ENCODE results near the gene CTRB1.
"Not testable (repeated sequence)": the region's sequence is repeated elsewhere in the genome, so short reads cannot be mapped to it uniquely, and the experiment has no call there.

Gene CTRB1

DNA sequence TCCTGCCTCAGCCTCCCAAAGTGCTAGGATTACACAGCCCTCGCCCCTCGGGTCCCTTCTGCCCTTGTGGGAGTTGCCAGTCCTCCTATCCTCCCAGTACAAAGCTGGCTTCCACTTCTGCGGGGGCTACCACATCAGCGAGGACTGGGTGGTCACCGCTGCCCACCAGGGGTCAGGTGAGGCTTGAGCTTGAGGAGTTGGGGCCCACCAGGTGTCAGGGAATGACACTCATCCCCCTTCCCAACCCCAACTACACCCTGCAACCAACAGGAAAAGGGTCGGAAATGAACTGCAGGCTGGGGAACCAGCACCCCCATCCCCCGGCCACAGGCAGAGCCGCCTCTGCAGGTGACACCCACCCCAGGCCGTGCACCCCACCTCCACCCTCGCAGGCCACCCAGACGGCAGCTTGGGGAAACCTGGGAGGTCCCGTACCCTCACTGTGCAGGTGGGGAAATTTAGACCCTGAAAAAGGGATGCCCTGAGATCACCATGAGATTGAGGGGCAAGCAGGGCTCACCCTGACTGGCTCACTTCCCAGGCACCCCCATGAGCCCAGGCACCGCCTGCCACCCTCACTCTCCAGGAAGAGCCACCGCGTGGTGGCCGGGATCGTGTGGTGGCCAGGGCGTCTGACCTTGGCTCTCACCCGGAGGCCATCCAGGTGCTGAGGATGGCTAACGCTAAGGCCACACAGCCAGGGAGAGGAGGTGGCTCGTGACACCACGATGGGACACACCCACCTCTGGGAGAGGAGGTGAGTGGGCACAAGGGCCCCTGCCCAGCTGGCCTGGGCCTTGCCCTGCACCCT is 8.0 kb downstream of the CTRB1 start:
- no peak for FAIRE-seq

DNA sequence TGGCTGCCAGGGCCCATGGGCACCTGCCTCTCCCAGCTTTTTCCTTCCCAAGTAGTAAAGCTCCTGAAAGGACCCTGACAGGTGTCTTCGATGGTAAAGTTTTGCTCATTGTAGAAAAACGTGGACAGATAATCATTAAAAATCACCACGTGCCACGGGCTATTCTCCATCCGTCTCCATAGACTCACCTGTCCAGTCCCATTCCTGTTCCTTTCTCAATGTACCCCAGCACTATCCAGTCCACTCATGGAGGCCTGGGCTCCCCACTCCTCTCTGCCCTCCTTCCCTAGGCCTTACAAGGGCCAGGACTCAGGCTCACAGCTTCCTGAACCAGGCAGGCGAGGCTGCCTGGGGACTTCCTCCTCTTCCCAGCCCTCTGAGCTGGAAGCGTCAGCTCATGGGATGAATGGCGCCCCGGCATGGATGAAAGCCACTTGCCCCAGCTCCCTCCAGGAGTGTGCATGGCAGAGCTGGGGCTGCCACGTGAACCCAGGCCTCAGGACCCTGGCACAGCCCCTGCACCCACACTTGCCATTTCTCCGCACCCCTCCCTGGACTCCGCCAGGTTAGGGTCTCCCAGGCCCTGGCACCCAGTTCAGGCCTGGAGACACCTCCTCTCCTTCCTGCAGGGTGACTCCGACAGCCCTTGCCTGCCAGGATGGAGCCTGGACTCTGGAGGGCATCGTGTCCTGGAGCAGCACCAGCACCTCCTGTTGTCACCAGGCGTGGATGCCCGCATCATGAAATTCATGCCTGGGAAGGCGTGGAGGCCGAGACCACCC is 8.8 kb downstream of the CTRB1 start:
- FAIRE-seq, result peak; percentile 27

DNA sequence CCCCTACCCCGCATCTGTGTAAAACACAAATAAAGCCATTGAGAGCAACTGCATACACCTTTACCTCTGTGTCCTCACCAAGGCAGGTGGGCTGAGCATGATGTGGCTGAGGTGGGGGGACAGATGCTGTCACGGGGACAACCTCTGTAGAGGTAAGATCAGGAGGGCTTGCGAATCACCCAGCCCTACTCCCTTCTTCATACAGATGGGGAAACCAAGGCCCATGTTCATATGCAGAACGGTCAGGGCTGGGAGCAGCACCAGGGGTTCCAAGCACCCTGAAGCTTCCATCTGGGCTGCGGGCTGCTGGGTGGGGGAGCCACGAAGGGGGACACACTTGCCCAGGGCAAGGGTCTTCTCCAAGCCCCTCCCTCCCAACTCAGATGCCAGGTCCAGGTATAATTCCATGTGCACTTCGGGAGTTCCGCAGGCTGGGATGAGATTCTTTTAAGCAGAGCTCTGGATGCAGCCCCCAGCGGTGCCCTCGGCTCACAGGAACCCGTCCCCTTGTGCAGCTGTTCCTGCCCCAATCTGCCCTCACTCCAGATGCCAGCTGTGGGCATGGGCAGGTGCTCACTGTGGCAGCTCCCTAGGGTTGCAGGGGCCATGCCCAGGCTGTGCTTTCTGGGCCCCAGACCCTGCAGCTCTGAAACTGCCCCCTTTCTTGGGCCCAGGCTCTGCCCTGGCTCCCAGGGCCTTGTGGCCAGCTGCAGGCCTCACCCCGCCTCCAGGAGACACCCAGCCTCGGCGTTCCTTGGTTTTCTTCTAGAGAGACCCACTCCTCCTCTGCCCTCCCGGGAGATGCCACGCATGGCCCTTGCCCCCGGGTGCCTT is 9.6 kb downstream of the CTRB1 start:
- FAIRE-seq, result no peak

GRCh38 chr16:75229172-75230031 is 10.6 kb downstream of the CTRB1 start:
- no peak for FAIRE-seq

DNA sequence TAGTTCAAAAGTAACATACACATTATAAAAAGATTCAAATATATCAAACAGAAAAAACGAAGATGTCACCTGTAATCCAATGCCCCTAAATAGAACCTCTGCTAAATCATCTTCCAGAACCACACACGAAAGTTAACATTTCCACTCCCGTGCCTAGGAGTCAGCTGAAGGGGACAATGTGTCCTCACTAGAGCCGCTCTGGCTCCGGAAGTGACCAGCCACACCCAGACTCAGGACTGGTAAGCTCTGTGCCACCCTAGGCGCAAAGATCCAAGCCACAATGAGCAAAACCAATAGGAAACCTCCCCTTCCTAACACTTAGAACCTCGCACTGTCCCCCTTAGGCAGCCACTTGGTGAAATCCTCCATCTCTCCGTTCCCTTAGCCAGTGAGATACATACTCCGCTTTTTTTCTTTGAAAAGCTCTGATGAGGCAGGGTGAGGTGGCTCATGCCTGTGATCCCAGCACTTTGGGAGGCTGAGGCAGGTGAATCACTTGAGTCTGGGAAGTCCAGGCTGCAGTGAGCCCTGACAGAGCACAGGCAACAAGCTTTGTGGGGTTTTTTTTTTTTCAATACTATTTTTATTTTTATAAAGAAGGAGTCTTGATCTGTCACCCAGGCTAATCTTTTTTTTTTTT is 11.8 kb downstream of the CTRB1 start:
- no peak for FAIRE-seq

DNA sequence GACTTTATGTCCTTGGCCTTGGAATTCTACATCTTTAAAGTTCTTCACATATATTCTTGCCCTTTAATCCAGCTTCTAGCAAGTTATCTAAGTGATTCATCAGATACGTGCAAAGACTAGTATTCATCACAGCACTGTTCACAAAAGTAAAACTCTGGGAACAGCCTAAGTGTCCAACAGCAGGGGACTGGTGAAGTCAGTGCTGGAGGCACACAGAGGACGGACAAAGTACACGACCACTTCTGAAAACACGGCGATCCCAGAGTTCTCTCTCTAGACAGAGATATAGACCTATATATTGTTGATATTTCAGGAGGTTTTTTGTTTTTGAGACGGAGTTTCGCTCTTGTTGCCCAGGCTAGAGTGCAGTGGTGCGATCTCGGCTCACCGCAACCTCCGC is 12.8 kb downstream of the CTRB1 start:
- FAIRE-seq, result no peak

GRCh38 chr16:75233611-75233938 is 14.8 kb downstream of the CTRB1 start:
- FAIRE-seq, result no peak

GRCh38 chr16:75234856-75235696 is 16.3 kb downstream of the CTRB1 start:
- FAIRE-seq, result no peak

- no peak for FAIRE-seq
These were observed 17.0 kb downstream of the CTRB1 start for GRCh38 chr16:75235721-75236193.

DNA sequence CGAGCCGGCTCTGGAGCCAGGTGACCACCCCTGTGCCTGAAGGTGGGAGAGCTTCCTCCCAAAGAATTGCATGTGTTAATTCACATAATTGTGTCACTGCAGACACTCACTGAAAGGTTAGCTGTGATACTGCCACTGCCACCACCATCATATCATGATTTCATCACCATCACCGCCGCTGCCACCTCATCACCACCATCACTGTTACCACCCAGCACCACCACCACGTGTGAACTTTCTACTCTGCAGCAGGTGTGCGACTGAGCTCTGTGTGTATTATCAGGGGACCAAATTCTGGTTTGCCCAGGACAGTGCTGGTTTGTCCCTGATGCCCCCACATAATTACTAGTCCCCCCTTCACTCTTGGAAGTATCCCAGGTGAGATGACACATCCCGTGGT is 17.4 kb downstream of the CTRB1 start:
- no peak for FAIRE-seq

DNA sequence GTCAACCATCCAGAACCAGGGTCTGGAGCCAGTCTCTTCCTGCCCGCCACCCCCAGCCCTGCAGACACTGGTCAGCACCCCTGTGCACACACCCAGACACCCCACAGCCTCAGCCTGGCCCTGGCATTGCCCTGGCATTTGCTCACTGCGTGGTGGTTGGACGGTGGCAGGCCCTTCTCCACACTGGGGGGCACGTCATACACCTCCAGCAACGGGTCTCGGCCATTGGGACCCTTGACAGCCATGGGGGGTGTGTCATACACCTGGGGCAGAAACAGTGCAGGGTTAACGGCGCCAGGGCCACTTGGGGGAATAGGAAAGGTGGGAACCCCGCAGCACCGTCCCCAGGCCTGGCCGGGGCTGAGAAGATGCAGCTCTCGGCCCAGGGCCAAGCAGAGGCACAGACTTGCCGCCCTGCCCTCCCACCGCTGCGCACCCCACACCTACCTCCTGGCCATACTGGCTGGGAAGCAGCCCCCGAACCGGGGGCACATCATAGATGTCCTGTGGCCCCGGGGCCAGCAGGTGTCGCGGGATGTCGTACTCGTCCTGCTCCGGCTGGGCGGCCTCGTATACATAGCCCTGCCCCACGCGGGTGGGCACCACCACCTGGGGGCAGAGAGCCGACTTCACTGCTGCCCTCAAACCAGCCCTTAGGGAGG is 18.1 kb downstream of the CTRB1 start:
- no peak for FAIRE-seq

DNA sequence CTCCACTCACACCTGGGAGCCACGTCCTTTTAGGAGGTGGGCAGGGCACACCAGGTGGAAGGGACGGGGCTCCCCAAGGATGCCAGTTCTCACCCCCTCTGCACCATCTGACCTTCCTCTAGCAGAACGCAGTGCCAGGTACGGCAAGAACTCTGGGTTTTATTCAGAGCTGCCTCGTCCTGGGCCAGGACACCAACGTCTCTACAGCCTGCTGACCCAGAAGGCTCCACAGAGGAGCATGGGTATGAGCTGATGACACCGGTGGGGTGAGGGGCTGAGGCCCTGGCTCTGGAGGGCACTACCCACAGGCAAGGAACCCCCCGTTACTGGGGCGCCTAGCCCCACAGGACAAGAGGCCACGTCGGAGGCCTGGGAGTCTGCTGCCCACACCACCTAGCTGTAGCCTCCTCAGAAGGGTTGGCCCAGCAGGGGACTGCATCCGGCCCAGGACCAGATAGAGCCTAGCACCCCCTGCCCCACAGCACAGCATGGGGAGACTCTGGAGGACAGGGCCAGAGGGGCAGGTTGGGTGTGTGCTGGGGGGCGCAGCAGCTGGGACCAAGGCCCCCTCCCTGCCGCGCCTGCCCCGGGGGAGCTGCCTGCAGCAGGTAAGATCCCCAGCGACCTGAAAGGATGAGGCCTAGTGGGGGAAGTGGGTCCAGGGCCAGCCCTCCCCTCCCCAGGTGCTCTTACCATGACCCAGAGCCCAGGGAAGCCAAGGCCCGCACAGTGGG is 18.8 kb downstream of the CTRB1 start:
- no peak for FAIRE-seq

DNA sequence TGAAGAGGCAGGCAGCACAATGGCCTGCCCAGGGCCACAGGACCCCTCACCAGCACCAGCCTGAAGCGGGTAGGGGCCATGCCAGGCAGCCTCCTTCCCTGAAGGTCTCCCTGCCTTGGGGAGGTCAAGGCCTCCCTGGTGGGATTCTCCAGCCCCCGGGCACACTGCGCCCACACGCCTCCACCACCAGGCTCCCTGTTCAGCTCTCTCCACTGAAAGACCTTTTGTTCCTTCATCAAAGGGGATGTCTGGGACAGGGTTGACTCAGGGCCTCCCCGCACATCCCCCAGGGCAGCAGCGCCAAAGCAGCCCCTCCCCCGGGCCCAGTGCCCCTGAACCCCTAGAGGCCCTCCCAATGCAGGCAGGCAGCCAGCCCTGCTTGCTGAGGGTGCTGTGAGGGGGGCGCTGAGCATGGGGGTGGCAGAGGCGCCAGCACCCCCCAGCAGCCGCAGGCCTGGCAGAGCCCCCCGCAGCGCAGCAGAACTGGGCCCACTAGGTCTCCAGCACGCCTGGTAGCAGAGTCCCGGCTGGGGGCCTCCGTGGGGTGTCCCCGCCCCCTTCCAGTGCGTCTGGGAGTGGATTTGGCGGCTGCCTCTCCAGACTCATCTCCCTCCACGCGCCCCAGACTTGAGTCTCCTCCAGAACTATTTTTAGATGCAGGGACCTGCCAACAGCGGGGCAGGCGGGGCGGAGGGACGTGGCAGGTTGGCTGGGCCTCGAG is 19.5 kb downstream of the CTRB1 start:
- no peak for FAIRE-seq

GRCh38 chr16:75238853-75239541 is 20.2 kb downstream of the CTRB1 start:
- no peak for FAIRE-seq

DNA sequence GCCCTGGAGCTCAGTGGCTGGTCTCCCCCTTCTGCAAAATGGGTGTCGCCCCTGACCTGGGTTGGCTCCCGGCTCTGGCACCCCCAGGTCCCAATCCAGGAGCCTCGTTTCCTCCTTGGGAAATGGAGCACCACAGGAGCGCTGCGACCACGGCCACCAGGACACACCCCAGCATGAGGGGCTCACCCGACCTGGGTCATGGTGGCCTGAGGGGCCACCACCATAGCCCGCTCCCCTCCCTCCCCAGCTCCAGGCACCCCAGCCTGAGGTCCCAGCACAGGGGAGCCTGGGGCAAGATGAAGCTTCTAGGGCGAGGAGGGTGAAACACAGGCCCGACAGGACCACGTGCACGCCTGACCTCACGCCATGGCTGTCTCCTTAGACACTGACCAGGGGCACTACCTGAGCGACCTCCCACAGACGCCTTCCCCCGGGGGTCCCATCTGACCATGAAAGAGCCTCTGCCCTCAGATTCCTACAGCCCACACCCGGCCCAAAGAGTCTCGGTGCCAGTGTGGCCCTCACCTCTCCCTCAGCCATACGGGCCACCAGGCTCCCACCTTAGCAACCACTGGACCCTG is 20.8 kb downstream of the CTRB1 start:
- no peak for FAIRE-seq

DNA sequence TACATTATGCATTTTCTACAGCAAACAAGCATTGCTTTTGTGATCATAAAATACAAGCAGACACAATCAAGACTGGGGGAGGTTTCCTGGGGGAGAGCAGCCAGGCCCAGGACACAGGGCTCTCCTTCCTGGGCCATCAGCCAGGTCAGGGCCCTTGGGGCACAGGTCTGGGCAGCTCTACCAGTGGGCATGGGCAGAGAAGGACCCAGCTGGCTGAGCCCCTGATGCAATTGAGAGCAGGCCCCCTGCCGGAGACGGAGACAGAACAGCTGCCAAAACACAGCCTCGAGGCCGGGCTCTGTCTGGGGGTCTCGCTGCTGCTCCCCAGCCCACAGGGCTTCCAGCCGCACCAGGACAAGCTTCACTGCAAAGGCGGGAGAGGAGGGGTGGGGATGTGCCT is 21.8 kb downstream of the CTRB1 start:
- FAIRE-seq, result not testable (repeated sequence)

DNA sequence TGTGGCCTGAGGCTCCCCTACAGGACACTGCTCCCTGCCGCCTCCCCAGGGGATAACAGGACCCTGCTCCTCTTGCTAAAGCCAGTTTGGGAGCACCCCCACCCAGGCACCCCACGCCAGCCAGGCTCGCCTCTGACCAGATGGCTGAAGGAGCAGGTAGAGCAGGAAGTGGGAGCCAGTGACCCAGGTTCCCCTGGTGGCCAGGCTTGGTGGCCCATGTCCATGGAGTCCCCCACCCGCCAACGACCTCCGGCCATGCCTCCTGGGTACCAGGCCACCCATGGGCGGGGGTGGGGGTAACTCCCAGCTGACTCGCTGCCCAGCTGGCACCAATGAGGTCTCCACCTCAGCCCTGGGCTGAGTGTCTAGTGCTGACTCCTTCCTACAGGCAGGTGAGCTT is 22.6 kb downstream of the CTRB1 start:
- no peak for FAIRE-seq

DNA sequence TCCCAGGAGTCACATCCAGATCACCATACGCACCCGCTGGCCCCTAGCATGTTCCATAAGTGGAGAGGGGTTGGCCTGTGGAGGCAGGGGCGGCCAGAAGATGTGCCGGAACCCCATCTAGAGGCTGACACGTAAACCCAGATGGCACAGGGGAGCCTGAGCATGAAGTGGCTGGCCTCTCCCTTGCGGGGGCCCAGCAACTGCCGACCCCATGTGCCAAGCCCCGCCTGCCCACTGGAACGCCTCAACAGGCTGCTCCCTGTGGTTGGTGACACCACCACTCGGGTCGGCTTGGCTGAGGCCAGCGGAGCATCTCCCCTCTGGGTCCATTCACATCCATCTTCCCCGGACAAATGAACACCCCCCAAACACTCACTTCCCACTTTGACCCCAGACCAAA is 23.2 kb downstream of the CTRB1 start:
- no peak for FAIRE-seq
